Fibroblast of skin of back (primary cell): ENCODE measurements around the gene TRAK2.
"Not testable (repeated sequence)": the region's sequence is repeated elsewhere in the genome, so short reads cannot be mapped to it uniquely, and the experiment has no call there.

ENCODE experiments used
- DNase-seq: peaks from one replicate; pipeline ENCODE4 v3.0.0-alpha.2; 2013

The TRAK2 gene

GRCh38 chr2:201452058-201452921 lies 1.0 kb upstream of the TRAK2 start:
- peak; percentile 15 for DNase-seq

GRCh38 chr2:201450954-201451291 lies 335 bp downstream of the TRAK2 start:
- no peak for DNase-seq

DNA sequence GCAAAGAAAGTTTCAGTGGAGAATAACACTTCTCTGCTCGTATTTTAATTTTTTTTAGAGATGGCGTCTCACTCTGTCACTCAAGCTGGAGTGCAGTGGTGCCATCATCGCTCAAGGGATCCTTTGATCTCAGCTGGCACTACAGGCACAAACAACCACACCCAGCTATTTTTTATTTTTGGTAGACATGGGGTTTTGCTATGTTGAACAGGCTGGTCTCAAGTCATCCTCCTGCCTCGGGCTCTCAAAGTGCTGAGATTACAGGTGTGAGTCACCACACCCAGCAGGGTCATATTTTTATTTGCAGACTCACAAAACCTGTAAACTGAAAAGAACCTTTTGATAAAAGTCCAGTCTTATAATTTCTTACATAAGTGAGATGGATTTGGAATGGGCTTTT lies 2.6 kb downstream of the TRAK2 start:
- DNase-seq = no peak

- no peak for DNase-seq
These were observed 3.2 kb downstream of the TRAK2 start for GRCh38 chr2:201448061-201448460.

- DNase-seq = no peak
These were observed 4.2 kb downstream of the TRAK2 start for GRCh38 chr2:201447086-201447485.

GRCh38 chr2:201444746-201445465 lies 6.4 kb downstream of the TRAK2 start:
- no peak for DNase-seq

DNA sequence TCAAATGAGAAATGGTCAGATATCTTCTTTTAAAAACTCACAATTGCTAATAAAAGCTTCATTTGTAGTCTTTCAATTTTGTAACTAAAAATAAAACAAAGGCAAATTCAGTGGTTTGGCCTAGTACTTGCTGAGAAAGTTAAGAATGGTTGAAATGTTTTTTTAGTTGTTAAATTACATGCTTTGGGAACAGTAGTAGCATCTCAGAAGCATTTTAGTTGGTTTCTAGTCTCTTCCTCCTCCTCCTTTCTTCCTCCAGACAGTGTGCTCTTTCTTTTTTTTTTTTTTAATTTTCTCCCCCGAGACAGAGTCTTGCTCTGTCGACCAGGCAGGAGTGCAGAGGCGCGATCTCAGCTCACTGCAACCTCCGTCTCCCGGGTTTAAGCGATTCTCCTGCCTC lies 9.8 kb downstream of the TRAK2 start:
- DNase-seq = peak; percentile 11

GRCh38 chr2:201440182-201440581 lies 11.1 kb downstream of the TRAK2 start:
- no peak for DNase-seq

DNA sequence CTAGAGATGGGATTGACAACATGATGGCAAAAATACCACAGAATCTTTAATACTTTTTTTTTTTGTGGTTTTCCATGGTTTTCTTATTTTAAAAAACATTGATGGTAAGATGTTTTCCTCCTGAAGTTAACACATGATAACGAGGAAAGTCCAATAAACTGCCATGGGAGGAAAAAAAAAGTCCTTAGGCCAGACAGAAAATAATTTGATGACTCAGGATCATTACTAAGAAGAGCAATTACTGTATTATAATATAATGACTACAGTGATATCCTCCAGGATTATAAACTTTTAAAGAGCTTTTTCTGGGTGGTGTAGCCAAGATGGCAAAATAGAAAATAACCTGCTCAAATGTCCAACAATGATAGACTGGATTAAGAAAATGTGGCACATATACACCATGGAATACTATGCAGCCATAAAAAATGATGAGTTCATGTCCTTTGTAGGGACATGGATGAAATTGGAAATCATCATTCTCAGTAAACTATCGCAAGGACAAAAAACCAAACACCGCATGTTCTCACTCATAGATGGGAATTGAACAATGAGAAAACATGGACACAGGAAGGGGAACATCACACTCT lies 11.8 kb downstream of the TRAK2 start:
- not testable (repeated sequence) for DNase-seq

DNA sequence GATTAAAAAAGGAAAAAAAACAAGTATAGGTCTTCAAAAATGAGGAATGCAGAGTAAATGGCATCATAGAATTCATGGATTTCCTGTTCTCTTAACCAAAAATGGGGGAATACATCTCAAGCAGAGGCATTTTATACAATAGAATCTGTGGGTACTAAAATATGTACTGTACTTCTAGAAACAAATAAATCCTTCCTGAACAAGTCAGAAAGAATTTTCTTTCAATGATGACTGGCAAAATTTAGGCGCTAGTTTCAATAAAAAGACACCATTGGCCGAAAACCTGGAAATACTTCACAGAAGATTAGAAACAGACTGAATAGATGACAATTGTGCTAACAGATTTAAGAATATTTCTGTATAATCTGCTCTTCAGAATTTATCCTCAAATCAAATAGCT lies 15.1 kb downstream of the TRAK2 start:
- peak; percentile 49 for DNase-seq

- no peak for DNase-seq
These were observed 17.8 kb downstream of the TRAK2 start for GRCh38 chr2:201433394-201433995.

- peak; percentile 30 for DNase-seq
These were observed 18.5 kb downstream of the TRAK2 start for GRCh38 chr2:201432621-201433393.

DNA sequence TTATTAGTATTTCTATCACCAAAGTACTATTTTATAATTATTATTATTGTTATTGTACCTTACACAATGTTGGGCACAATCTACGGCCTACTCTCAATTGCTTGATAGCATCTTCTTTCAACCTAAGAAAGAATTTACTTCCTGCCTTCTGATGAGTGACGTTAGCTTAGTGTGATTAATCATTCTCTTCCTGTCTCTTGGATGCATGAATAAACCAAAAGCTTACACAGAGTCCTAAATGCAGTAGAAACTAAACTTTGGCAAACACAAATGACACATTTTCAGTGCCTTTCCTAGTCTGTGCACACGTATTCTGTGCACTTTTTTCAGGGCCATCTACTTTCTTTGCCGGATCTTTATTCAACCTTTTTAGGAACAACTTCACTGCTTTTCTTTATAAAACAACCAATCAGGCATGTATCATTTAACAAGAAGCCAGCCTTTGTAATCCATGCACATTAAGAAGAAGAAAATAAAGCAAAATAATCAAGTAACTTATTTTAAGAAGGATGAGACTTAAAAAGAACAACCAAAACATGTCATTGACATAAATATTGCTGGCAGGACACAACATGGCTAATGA lies 19.1 kb downstream of the TRAK2 start:
- DNase-seq = peak; percentile 79

- no peak for DNase-seq
These were observed 20.4 kb downstream of the TRAK2 start for GRCh38 chr2:201430839-201431238.

DNA sequence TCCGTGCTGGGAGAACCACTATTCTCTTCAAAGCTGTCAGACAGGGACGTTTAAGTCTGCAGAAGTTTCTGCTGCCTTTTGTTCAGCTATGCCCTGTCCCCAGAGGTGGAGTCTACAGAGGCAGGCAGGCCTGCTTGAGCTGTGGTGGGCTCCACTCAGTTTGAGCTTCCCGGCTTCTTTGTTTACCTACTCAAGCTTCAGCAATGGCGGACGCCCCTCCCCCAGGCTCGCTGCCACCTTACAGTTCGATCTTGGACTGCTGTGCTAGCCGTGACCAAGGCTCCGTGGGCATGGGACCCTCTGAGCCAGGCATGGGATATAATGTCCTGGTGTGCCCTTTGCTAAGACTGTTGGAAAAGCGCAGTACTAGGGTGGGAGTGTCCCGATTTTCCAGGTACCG lies 20.9 kb downstream of the TRAK2 start:
- not testable (repeated sequence) for DNase-seq

DNA sequence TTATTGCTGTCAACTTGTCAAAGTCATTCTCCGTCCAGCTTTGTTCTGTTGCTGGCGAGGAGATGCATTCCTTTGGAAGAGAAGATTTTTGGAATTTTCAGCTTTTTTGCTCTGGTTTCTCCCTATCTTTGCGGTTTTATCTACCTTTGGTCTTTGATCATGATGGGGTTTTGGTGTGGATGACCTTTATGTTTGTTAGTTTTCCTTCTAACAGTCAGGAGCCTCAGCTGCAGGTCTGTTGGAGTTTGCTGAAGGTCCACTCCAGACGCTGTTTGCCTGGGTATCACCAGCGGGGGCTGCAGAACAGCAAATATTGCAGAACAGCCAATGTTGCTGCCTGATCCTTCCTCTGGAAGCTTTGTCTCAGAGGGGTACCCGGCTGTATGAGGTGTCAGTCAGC lies 21.4 kb downstream of the TRAK2 start:
- not testable (repeated sequence) for DNase-seq

DNA sequence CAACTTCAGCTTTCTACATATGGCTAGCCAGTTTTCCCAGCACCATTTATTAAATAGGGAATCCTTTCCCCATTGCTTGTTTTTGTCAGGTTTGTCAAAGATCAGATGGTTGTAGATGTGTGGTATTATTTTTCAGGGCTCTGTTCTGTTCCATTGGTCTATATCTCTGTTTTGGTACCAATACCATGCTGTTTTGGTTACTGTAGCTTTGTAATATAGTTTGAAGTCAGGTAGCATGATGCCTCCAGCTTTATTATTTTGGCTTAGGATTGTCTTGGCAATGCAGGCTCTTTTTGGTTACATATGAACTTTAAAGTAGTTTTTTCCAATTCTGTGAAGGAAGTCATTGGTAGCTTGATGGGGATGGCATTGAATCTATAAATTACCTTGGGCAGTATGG lies 22.9 kb downstream of the TRAK2 start:
- not testable (repeated sequence) for DNase-seq

DNA sequence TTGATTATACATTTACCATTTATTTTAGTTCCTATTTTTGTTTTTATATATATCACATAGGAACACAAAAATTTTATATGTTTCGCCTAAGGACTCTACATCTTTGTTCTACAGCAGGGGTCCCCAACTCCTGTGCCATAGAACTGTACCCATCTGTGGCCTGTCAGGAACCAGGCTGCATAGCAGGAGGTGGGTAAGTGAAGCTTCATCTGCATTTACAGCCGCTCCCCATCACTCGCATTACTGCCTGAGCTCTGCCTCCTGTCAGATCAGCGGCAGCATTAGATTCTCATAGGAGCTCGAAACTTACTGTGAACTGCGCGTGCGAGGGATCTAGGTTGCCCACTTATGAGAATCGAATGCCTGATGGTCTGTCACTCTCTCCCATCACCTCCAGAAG lies 25.3 kb downstream of the TRAK2 start:
- DNase-seq = no peak

GRCh38 chr2:201420442-201421113 lies 30.7 kb downstream of the TRAK2 start:
- peak; percentile 87 for DNase-seq

DNA sequence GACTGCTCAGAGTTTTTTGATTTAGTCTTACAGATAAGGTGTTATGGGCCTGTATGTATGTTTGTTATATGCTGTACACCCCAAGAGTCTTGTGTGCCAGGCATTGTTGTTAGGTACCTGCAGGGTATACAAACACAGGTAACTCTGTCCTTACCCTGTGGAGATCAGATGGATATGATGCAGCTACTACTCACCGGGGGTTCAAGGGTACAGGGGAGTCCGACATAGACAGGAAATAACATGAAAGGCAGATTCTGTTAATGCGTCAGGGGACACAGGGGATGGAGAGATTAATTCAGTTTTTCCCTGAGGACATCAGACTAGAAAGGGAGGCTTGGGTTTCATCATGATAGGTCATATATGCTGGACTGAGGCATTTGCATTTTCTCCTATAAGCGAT lies 31.3 kb downstream of the TRAK2 start:
- DNase-seq = no peak

DNA sequence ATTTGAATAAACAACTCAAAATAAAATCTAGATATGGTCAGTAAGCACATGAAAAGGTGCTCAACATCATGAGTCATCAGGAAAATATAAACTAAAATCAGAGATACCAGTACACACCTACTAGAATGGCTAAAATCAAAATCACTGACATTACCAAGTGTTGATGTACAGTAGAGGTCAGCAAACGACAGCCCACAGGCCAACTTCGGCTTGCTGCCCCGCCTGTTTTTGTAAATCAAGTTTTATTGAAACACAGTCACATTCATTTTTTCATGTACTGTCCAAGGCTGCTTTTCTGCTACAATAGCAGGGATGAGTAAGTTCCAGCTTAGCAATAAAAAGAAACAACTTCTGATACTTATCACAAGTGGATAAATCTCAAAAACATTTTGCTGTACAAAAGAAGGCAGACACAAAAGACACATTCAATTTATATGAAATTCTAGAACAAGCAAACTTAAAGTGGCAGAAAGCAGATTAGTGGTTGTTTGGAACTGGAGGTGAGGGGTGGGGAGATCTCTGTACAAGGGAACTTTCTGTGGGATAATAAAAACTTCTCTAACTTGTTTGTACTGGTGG lies 32.1 kb downstream of the TRAK2 start:
- DNase-seq = no peak
